Testis (tissue), 3 donors: ENCODE results near the gene APOA5. TPM values are rescaled to one million over a fixed set of nuclear protein-coding genes. Genes with fewer than 3 reads are reported as not detected.

Experiments used
- DNase-seq: peaks from one replicate; pipeline ENCODE4 v3.0.0-alpha.2; 2019
- H3K27ac ChIP-seq, 2 donors: fragments of 200-600 bp; sonication (generic); one replicate each; pipeline ENCODE4 v1.5.1; 2019
- H3K27me3 ChIP-seq: fragments of 200-600 bp; sonication (generic); one replicate; pipeline ENCODE4 v1.5.1; 2019
- H3K36me3 ChIP-seq: fragments of 200-600 bp; sonication (generic); one replicate; pipeline ENCODE4 v1.5.1; 2017; ENCODE audit warnings: low read depth; ENCODE audit errors: missing control alignments
- H3K4me1 ChIP-seq: fragments of 200-600 bp; sonication (generic); one replicate; pipeline ENCODE4 v1.5.1; 2019
- H3K4me3 ChIP-seq, 2 donors: fragments of 200-600 bp; sonication (generic); one replicate each; pipeline ENCODE4 v1.5.1; 2017 to 2019
- H3K9me3 ChIP-seq: fragments of 200-600 bp; sonication (generic); one replicate; pipeline ENCODE4 v1.5.1; 2017
- CTCF ChIP-seq, 3 experiments: fragments of 450-650 bp in 2 of 3; fragments of 200-600 bp in 1 of 3; sonication (generic) in 1 of 3; IDR thresholded peaks; one replicate each; pipeline ENCODE4 v1.5.1; 2016 to 2019; ENCODE audit warnings: antibody characterized with exemption in 3 of 3, mild to moderate bottlenecking in 2 of 3, moderate library complexity in 1 of 3
- POLR2A ChIP-seq: fragments of 450-650 bp; IDR thresholded peaks from one replicate; pipeline ENCODE4 v1.6.1; 2017; ENCODE audit warnings: antibody characterized with exemption, mild to moderate bottlenecking, moderate library complexity
- WGBS, 2 donors: methylation state at CpG; one replicate each; pipeline ENCODE4 v1.1.5; 2018; 5-methylcytosine and 5-hydroxymethylcytosine counted together
- intact Hi-C: fragments of 100-400 bp; cut with DNase I; formaldehyde crosslinking; loops from one replicate; pipeline ENCODE4 v1.15.1; 2023; ENCODE audit warnings: low total_unique reads
- polyA plus RNA-seq: library from polyadenylated mRNA; stranded (reverse); fragments of 350-450 nt; fragmentation: Illumina TruSeq; extraction: RNeasy Lipid Tissue Mini Kit (QIAGEN cat#74804); gene quantifications from one replicate; pipeline ENCODE4 v1.2.3, GENCODE V29; 2014; ENCODE audit warnings: low read depth, low replicate concordance; ENCODE audit not compliant: insufficient read depth
- total RNA-seq, 2 donors: library from RNA; depleted of rRNA; stranded (reverse); fragments of >200 nt; gene quantifications; one replicate each; pipeline ENCODE4 v1.2.3, GENCODE V29; 2016

Gene APOA5
- total and polyA plus RNA-seq, 3 donors from 2014 or later = 0.24 TPM; not detected in 2

DNA sequence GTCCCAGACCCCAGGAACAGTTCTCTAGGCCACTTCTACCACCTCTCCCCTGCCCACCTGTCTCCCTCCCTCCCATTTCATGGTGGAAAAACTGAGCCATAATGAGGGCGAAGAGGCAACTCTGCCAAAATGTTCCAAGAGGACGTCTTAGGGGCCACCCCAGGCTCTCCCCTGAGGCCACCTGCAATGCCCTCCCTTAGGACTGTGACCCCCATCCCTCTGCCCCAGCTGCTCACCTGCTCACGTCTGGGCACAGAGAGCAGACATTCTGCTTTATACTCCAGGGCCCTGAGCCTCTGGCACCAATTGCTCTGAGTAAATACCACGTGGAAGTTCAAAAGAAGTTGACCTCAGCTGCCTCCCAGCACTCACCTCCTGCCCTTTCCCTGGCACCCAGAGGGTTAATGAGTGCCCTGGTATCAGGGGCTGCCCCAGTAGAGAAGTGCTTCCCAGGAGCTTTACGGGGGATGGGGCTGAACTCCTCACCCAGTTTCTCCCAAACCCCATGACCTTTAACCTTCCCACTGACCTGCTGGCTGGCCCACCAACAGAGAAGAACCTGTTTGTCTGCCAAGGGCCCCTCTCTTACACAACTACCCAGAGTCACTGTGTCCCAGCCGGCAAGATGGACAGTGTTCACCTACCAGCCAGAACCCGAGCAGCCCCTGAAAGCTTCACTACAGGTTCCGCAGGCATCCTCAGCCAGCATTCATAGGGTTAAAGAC is 627 bp upstream of the APOA5 start:
- H3K36me3 ChIP-seq = no peaks in the 10 kb centered on the region
- no peaks in the 10 kb centered on the region for H3K27me3 ChIP-seq
- H3K9me3 ChIP-seq = no peaks in the 10 kb centered on the region
- peaks cover 11% of the 10 kb centered on the region for H3K4me1 ChIP-seq
- no peak overlapping the region for H3K4me3 ChIP-seq
- intact Hi-C loops = loop anchor here (5.0 kb wide), 1 partner anchor 315 kb away; no protein-coding TSS in a partner anchor
- DNase-seq = no peak
- no peak overlapping the region for H3K27ac ChIP-seq
- 79 to 81% methylated on average over 6 to 8 of the region's 8 CpGs for whole genome bisulfite sequencing, 2 donors
- no peak for TF ChIP-seq POLR2A
- no peak for TF ChIP-seq CTCF (IDR thresholded peaks at IDR 0.05)

DNA sequence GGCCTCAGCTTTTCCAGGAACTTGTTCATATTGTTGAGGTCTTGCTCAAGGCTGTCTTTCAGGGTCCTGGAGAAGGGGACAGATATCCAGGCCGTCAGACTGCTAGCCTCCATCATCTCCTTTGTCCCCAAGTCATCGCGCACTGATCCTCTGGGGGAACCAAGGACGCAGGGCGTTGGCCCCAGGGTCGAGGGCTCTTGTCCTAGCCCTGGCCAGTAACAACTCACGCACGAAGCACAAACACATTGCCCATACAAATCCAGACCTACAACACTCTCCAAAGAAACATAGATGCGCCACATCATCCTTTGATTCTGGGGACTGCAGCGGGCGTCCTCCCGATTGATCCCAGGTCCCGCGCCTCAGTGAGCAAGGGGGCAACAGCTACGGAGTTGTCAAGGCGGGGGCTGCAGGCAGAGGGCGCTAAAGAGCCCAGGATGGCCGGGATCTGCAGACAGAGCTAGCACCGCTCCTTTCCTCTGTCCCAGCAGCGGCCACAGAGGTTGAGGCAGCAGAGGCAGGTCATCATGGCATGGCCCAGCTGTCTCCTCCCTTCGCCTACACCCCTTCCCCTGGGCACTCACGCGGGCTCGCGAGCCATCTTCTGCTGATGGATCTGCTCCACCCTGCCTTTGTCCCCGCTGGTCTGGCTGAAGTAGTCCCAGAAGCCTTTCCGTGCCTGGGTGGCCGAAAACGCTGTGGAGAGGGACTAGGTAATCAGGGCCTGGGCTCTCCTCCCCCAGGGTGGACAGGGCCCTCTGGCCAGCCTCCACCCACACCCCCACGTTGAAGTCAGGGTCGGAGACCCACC is 472 bp downstream of the APOA5 start:
- WGBS, 2 donors = 10 to 21% methylated on average over 15 to 31 of the region's 31 CpGs
- TF ChIP-seq CTCF (IDR thresholded peaks at IDR 0.05) (peak; percentile 90 to 93 (median 92)), POLR2A (no peak)
- no peak overlapping the region for H3K4me3 ChIP-seq
- no peaks in the 10 kb centered on the region for H3K27me3 ChIP-seq
- peaks cover 11% of the 10 kb centered on the region for H3K4me1 ChIP-seq
- intact Hi-C loops = loop anchor here (5.0 kb wide), 1 partner anchor 316 kb away; no protein-coding TSS in a partner anchor
- H3K27ac ChIP-seq = no peak overlapping the region
- H3K36me3 ChIP-seq = no peaks in the 10 kb centered on the region
- peak; percentile 89 for DNase-seq
- H3K9me3 ChIP-seq = no peaks in the 10 kb centered on the region

- DNase-seq = no peak
- Histone ChIP-seq H3K36me3 (no peaks in the 10 kb centered on the region), H3K27me3 (no peaks in the 10 kb centered on the region), H3K27ac (no peak overlapping the region), H3K9me3 (no peaks in the 10 kb centered on the region), H3K4me1 (peaks cover 11% of the 10 kb centered on the region), H3K4me3 (no peak overlapping the region)
- no peak for TF ChIP-seq POLR2A
- TF ChIP-seq CTCF (IDR thresholded peaks at IDR 0.05) = no peak
- intact Hi-C loops = loop anchor here (5.0 kb wide), 1 partner anchor 317 kb away; no protein-coding TSS in a partner anchor
- 56 to 69% methylated on average over 32 to 43 of the region's 53 CpGs for WGBS, 2 donors
Observed at GRCh38 chr11:116790167-116791001, 1.3 kb downstream of the APOA5 start.

DNA sequence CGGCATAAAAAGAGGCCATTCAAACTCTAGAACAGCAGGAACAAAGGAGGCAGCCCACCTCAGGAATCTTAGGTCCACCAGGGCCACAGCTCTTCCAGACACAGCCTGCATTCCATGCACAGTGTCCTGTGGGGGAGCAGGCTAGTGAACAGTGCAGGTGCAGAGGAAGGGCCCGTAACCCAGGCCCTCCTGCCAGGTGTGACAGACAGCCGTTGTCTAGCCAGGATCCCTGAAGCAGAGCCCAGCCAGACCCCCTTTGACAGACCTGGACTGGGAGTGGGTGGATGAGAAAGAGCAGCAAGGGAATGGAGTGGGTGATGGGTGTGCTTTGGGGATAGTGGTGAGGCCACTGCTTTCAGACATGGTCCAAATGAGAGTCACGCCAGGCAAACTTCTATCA is 2.7 kb downstream of the APOA5 start:
- no peaks in the 10 kb centered on the region for H3K9me3 ChIP-seq
- intact Hi-C loops = no loop called here
- WGBS, 2 donors = 72 to 86% methylated on average over 2 to 4 of the region's 4 CpGs
- H3K36me3 ChIP-seq = no peaks in the 10 kb centered on the region
- H3K27ac ChIP-seq = no peak overlapping the region
- no peak overlapping the region for H3K4me3 ChIP-seq
- no peak for DNase-seq
- peaks cover 11% of the 10 kb centered on the region for H3K4me1 ChIP-seq
- TF ChIP-seq POLR2A = no peak
- H3K27me3 ChIP-seq = no peaks in the 10 kb centered on the region
